ENCODE data around the gene XRCC1.
A peak's percentile ranks its signal among the peaks of the same experiment; 100 is the strongest.
"Not testable (repeated sequence)": the region's sequence is repeated elsewhere in the genome, so short reads cannot be mapped to it uniquely, and the experiment has no call there.

The XRCC1 gene

DNA sequence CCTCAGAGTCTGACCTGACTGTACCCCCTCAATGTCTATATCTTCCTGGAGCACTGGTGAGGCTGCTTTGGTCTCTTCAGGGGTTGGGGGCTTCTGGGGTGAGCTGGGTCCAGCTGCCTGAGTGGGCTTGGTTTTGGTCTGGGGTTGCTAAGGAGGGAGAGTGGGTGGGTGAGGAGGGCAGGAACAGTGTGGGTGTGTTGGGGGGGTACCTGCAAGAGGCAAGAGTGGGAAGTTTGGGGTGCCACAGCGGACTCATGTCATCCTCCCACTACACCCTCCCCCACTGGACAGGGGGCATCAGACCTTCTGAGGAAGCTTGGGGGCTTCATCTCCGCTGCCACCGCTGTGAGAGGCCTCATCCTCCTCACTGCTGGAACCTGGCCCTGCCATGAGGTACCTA, 28.7 kb downstream of the XRCC1 start:
- DNase-seq (ENCODE audit: low read depth in 2 of 3, low spot score in 1 of 3) = no peak

DNA sequence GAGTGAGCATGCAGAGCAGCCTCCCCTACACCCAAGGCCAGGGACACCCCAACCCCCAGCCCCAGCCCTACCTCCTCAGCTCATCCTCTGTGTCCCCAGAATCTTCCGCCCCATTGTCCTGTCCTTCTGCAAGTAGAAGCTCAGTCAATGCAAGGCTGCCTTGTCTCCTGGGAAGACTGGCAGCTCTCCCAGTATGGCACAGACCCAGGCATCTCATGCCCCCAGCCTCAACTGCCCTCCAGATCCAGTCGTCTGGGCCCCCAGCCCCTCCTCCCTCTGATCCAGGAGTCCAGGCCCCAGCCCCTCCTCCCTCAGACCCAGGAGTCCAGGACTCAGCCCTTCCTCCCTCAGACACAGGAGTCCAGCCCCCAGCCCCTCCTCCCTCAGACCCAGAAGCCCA, 29.3 kb downstream of the XRCC1 start:
- DNase-seq (ENCODE audit: low read depth in 2 of 3, low spot score in 1 of 3) = no peak

DNA sequence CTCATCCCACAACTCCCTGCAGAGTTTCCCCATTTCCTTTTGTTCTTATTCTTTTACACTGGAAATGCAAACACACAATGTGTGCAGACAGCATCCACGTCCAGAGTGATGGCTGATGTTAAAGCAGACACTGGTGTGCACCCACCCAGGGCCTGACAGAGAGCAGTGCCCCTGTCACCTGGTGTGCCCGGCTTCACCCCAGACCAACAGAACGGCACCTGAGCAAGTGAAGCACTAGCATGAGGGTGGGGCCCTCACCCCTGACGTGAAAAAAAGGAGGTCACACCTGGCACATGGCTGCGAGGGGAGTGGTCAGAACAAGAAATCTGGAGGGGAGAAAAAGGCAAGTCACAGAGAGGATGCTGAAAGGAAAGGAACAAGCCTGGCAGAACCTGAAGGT, 30.1 kb downstream of the XRCC1 start:
- no peak for DNase-seq (ENCODE audit: low read depth in 2 of 3, low spot score in 1 of 3)

DNA sequence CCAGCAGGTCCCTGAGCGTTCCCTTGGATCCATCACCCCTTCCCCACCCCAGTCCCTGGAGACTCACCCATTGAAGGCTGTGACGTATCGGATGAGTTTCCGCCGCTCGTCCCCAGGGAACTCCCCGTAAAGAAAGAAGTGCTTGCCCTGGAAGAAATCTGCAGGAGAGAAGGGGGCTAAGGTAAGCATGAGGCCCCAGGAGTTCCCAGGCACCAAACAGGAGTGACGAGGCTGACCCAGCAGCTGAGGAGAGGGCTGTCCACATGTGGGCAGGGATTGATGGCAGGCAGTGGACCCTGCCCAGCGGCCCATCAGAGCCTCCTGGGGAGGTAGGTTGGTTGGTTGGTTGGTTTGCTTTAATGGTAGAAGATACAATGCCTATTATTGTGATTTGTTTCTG, 31.2 kb downstream of the XRCC1 start:
- DNase-seq (ENCODE audit: low read depth in 2 of 3, low spot score in 1 of 3) = no peak

DNA sequence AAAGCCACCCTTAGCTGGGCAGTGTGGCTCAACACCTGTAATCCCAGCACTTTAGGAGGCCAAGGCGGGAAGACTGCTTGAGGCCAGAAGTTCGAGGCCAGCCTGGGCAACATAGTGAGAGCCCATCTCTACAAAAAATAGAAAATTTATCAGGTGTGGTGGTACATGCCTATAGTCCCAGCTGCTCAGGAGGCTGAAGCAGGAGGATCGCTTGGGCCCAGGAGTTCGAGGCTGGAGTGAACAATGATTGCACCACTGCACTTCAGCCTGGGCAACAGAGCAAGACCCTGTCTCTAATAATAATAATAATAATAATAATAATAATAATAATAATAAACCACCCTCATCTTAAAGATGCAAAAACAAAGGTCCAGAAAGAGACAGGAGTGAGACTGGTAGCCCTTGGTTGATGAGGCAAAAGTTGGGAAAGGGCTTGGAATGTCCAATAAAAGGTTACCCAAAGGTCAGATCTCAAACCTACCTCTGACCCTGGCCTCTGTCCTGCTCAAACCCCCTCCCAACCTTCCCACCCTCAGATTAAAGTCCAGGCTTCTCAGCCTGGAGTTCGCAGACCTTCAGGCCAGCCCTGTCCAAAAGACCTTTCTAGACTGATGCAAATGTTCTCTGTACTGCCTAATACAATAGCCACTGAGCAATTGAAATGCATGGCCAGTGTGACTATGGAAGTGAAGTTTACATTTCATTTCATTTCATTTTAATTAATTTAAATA, 33.2 kb downstream of the XRCC1 start:
- no peak for DNase-seq (ENCODE audit: low read depth in 2 of 3, low spot score in 1 of 3)

DNA sequence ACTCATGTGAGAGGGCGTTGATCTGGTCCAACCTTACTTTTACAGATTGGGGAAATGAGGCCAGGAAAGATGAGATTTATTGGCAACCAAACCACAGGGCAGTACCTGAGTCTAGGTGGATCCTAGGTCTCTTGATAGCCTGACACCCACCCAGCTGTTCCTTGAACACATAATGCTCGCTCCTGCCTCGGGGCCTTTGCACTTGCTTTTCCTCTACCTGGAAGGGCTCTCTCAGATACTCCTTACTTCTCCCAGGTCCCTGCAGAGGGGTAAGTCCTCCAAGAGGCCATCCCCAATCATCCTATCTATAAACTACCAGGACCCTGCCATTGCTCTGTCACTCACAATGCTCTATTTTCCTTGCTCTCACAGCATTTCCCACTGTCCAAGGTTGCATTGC, 34.9 kb downstream of the XRCC1 start:
- DNase-seq (ENCODE audit: low read depth in 2 of 3, low spot score in 1 of 3) = no peak

DNA sequence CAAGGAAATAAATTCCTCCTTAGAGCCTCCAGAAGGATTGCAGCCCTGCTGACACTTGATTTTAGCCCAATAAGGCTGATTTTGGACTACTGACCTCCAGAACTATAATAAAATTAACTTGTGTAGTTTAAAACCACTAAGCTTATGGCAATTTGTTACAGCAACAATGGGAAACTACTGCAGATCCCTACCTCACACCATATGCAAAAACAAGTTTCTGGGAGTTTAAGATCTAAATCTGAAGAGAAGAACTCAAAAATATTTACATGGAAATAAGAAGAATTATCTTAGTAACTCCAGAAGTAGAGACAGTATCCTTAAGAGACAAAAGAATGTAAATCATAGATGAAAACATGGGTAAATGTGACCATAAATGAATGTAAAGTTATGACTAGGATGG, 36.4 kb downstream of the XRCC1 start:
- DNase-seq (ENCODE audit: low read depth in 2 of 3, low spot score in 1 of 3) = no peak

DNA sequence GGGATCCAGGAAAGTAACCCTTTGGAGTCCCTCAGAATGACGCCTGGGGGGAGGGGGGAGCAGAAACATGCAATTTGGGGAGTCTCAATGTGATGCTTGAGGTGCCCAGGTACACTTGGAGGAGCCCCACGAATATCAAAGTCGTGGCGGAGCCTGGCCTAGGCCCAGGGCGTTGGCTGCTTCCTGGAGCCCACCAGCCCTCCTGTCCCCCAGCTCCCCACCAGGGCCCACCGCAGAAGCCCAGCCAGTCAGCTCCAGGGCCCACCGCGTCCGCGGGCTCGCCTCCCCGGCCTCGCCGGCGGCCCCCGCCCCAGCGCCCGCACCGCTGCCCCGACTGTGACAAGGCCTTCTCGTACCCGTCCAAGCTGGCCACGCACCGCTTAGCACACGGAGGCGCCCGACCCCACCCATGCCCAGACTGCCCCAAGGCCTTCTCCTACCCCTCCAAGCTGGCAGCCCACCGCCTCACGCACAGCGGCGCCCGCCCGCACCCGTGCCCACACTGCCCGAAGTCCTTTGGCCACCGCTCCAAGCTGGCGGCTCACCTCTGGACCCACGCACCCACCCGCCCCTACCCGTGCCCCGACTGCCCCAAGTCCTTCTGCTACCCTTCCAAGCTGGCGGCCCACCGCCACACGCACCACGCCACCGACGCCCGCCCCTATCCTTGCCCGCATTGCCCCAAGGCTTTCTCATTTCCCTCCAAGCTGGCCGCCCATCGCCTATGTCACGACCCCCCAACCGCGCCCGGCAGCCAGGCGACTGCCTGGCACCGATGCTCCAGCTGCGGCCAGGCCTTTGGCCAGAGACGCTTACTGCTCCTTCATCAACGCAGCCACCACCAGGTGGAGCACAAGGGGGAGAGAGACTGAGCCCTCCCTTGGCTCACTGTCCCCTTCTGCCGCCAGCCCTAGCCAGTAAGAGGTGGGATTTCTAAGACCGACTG, 40.2 kb downstream of the XRCC1 start:
- peak in 1 of 3 donors; percentile 20 for DNase-seq (ENCODE audit: low read depth in 2 of 3, low spot score in 1 of 3)

DNA sequence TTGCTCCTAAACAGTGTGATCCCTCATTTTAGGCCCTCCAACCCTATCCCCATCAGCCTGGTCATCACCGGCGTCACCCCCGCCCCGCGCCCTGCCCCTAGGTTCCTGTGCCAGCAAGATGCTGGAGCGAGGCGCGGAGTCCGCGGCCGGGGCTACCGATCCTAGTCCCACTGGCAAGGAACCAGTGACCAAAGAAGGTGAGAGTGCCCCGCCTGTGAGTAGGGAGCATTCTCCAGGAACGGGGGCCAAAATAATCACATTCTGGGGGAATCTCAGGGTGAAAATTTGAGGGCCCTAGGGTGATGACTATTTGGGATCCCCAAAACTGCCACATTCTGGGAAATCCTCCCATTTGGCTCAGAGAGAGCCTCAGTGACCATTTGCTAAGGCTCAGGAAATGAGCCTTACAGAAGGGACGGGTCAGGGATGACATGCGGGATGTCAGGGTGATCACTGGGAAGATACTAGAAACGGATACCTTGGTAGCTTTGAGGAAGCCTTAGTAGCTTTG, 41.0 kb downstream of the XRCC1 start:
- DNase-seq (ENCODE audit: low read depth in 2 of 3, low spot score in 1 of 3) = no peak

DNA sequence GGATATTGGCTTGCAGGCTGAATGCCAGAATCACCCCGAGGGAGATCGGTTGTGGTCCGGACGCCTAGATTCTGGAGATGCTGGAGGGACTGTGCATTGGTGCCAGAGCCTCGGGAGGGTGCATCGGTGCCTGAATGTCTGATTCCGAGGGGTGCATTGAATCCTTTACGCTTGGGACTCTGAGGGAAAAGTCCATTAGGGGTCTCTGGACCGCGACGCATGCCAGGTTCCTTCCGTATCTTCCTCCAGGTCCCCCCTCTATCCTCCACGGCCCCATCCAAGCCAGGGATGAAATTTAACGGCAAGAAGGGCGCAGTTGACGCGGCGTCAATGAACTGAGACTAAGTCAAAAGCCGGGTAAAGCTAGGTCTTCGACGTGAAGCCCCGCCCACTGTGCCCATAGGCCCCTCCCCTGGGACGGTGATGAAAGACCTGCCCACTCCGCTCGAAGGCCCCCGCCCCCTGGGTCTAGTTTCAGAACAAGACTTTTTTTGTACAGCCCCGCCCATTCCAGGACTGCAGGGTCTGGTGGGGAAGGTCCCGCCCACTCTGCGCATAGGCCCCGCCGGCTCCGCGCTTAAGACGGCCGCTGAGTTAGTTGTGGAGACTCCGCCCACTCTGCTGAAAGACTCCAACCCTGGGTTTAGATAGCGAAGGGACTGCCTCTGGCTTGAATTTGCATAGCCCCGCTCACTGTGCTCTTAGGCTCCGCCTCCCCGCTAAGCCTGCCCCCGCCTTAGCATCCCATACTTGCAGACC, 41.6 kb downstream of the XRCC1 start:
- peak; percentile 89 to 98 (median 97) for DNase-seq (ENCODE audit: low read depth in 2 of 3, low spot score in 1 of 3)

DNA sequence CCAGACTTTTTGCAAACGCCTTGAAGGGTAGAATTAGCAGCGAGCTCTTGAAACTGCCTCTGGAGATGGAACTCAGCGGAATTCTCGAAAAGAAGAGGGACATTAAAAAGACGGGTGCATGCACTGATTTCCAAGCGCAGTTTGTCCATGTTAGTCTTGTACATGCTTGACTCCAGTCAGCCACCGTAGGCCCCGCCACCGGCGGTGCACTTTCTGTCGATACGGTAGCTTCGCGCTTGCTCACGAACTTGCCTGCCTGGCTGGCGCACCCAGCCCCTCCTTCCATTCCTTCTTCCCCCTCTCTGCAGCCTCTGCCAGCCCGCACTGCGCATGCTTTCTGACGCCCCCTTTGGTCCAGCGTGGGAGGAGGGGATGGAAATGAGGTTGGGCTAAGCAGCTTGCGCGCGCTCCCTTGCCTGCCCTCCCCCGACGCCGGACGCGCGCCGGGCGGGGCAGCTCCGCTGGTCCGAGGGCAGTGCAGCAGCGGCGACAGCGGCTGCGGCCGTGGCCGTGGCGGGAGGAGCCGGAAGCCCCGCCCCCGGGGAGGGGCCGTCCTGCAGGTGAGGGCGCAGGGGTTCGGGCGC, 42.3 kb downstream of the XRCC1 start, which contains the start of gene ZNF575:
ZNF575 (plus strand) TSS at position 227 of the 584 bp plus-strand sequence. CDS start 1,235 bp downstream, outside the sequence.
- peak; percentile 71 to 87 (median 79) for DNase-seq (ENCODE audit: low read depth in 2 of 3, low spot score in 1 of 3)

DNA sequence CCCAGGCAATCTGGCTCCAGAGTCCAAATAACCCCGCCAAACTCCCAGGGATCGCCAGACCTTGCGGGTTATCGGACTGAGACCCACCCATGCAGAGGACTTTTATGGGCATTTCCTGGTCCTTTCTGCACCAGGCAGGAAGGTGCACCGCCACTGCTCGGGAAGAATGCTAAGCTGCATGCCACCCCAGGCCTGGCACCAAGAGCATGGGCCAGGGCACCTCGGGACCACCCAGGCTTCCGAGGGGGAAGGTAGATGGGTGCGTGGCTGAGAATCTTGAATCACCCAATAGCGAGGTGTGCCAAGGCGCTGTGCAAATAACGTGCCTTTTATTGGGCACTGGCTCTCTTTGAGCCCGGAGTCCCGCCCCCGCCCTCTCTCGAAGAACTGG, 42.8 kb downstream of the XRCC1 start:
- DNase-seq (ENCODE audit: low read depth in 2 of 3, low spot score in 1 of 3) = peak in 1 of 3 donors; percentile 42

DNA sequence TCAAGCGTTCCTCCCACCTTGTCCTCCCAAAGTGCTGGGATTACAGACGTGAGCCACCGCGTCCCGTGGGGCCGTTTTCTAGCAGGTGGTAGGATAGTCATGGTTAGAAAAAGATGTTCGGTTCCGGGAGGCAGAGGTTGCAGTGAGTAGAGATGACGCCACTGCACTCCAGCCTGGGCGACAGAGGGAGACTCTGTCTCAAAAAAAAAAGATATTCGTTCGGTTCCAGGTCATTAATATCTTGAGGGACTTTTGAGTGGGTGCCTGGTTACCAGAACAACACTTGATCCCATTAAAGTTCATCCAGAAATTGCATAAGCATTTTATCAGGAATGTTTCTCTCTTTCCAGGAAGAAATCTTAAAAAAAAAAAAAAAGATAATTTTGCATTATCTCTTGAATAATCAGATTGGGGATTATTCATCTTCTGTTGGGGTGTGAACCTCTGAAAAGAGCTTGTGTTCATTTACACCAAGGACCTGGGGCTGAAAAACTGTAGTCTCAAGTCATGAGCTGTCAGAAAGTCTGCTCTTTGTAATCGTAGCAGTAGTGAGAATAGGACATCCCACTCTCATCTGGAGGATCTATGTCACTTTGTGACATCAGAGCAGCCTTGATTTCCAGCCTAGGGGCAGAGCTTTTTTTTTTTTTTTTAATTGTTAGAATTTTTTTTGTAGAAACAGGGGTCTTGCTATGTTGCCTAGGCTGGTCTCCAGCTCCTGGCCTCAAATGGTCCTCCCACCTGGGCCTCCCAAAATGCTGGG, 47.3 kb downstream of the XRCC1 start:
- no peak for DNase-seq (ENCODE audit: low read depth in 2 of 3, low spot score in 1 of 3)

DNA sequence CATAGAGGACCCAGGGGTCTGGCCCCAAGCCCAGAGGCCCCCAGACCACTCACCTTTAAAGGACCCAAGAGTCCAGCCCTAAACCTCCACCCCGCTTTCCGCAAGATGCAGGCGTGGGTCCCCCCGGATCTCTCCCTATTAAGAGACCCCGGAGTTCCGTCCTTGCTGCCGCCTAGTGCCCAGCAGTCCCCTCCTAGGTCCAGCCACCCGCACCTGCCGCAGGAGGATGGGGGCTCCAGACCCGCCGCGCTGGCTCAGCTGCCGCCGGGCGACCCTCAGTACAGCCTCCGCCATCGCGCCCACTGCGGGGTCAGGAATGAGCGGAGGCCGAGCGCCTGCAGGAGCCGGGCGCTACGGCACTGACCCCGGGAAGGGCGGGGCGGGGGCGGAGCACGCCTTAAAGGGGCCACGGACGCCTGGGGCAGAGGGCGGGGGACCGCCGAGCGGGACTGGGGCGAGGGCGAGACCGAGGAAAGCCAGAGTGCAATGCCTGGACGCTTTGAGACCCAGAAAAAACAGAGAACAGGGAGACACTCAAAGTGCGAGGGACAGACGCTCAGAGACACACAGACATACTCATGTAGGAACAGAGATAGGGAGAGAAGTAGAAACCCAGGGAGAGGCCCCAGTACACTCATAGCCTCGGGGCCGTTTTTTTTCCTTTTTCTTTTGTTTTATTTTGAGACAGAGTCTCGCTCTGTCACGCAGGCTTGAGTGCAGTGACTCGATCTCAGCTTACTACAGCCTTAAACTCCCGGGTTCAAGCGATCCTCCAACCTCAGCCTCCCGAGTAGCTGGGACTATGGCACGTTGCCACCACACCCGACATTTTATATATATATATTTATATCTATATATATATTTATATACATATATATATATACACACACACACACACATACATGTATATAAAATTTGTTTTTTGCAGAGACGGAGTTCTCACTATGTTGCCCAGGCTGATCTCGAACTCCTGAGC, 48.2 kb downstream of the XRCC1 start, which contains the start of gene ETHE1:
ETHE1 (minus strand) TSS at position 318 of the 976 bp plus-strand sequence; CDS start at position 294, 24 bp downstream.
- peak; percentile 56 to 73 (median 64) for DNase-seq (ENCODE audit: low read depth in 2 of 3, low spot score in 1 of 3)

DNA sequence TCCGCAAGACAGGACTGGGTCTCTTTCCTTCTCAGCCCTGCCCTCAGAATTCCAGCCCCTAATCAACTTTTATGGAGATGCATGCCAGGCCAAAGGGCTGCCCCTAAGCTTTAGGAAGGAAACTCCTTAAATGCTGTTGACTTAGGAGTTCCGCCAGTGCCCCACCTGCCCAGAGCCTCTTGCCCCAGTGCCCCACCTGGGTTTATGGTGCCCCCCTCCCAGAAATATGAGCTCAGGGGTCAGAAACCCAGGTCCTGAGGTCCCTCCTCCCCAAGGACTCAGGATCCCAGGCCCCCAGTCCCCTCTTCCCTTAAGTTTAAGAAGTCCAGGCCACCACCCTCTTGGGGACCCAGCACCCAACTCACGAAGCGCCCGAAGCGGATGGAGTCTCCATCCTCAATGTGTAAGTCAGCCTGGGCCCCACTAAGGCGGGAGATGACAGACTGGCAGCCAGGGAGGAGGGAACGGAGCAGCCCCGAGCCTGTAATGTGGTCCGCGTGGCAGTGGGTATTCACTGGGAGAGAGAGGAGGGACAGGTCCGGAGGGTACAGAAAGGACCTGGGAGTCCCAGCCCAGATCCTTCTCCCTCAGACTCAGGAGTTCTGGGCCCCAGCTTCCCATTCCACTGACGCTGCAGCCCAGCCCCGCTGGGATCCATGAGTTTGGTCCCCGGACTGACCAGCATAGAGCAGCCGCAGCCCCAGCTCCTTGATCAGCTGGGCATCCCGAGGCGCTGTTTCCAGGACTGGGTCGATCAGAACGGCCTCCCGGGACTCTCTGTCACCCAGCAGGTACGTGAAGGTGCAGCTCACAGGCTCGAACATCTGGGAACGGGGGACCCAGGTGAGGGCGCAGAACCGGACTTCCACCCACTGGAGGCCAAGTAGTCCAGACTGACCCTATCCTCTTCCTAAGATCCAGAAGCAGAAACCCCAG, 49.2 kb downstream of the XRCC1 start:
- DNase-seq (ENCODE audit: low read depth in 2 of 3, low spot score in 1 of 3) = no peak

DNA sequence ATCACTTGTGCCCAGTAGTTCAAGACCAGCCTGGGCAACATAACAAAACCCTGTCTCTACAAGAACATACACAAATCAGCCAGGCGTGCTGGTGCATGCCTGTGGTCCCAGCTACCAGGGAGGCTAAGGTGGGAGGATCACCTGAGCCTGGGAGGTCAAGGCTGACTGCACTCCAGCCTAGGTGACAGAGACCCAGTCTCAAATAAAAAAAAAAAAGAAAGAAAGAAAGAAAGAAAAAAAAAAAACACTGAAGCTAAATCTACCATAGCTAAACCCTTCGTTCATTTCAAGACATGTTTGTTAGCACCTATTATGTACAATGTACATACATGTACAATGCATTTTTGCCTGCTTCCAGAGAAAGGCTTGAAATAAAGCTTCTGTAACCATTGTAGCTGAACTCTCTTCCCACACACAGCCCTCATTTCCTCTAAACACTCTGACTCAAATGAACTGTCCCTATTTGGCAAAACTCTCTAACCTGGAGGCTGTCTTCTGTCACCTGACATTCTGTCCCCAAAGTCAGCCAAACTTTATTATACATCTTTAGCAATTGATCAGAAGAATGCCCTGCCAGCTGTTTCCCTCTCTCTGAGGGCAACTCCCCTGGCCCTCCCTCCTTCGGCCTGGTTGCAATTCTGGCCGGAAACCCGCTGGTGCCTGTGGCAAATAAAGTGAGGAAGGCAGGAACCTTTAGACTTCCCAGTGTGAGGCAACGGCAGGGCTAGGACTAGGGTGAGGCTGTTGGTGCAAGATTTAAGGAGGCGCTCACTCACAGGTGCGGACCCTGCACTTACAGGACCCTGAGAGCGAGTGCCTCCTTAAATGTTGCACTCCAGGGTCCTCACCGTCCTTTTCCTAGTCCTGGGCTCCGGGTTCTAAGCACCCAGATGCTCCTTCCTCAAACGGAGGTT, 50.1 kb downstream of the XRCC1 start:
- no peak for DNase-seq (ENCODE audit: low read depth in 2 of 3, low spot score in 1 of 3)

DNA sequence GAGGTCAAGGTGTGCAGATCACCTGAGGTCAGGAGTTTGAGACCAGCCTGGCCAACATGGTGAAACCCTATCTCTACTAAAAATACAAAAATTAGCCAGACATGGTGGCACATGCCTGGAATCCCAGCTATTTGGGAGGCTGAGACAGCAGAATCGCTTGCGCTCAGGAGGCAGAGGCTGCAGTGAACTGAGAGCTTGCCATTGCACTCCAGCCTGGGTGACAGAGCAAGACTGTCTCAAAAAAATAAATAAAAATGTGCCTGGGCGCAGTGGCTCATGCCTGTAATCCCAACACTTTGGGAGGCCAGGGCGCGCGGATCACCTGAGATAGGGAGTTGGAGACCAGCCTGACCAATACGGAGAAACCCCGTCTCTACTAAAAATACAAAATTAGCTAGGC, 51.6 kb downstream of the XRCC1 start:
- not testable (repeated sequence) for DNase-seq (ENCODE audit: low read depth in 2 of 3, low spot score in 1 of 3)
